Caco-2 (cell line): ENCODE results near the gene JPH2. TPM values are rescaled to one million over a fixed set of nuclear protein-coding genes. Genes with fewer than 3 reads are reported as not detected.

ENCODE experiments used
- BruUV-seq: library from RNA; stranded (reverse); fragments of 400-500 nt; replicated peaks from 2 replicates; lab custom pipeline; 2021; lab: Mats Ljungman, UMichigan
- CTCF ChIA-PET: fragments of 300-600 bp; sonication (Branson Sonifier 250); formaldehyde crosslinking; loops from one replicate; lab custom pipeline; 2022; ENCODE audit warnings: antibody characterized with exemption; lab: Charles Lee
- POLR2A ChIA-PET: fragments of 300-600 bp; sonication (Branson Sonifier 250); formaldehyde crosslinking; loops from one replicate; lab custom pipeline; 2022; ENCODE audit warnings: antibody characterized with exemption; lab: Charles Lee
- DNase-seq, 2 experiments: peaks; one replicate each; pipeline versions ENCODE4 v3.0.0 to v3.0.0-alpha.2; 2020 to 2022
- H3K27me3 ChIP-seq: replicated peaks from 2 replicates; pipeline ENCODE4 v1.6.0; 2011; ENCODE audit warnings: low read length; ENCODE audit not compliant: control insufficient read depth, insufficient read depth
- H3K36me3 ChIP-seq: 2 replicates; pipeline ENCODE4 v1.5.1; 2011; ENCODE audit warnings: low read length; ENCODE audit not compliant: control insufficient read depth, insufficient read depth
- H3K4me1 ChIP-seq: fragments of 250-450 bp; sonication (Bioruptor Pico); 2 replicates; pipeline ENCODE4 v1.5.1; 2020; ENCODE audit warnings: mild to moderate bottlenecking
- H3K4me3 ChIP-seq: 2 replicates; pipeline ENCODE4 v1.5.1; 2011; ENCODE audit warnings: low read depth, mild to moderate bottlenecking, control low read depth, low read length
- H3K9me3 ChIP-seq: fragments of 250-450 bp; sonication (Bioruptor Pico); 2 replicates; pipeline ENCODE4 v1.5.1; 2020; ENCODE audit warnings: mild to moderate bottlenecking, moderate library complexity
- H3K27ac Mint-ChIP-seq: one replicate; pipeline ENCODE4 v1.8.0; 2022; ENCODE audit warnings: mixed read lengths; ENCODE audit not compliant: unreplicated experiment
- H3K27me3 Mint-ChIP-seq: one replicate; pipeline ENCODE4 v1.8.0; 2022; ENCODE audit warnings: mixed read lengths; ENCODE audit not compliant: insufficient read depth, unreplicated experiment
- H3K36me3 Mint-ChIP-seq: one replicate; pipeline ENCODE4 v1.8.0; 2022; ENCODE audit warnings: mild to moderate bottlenecking, mixed read lengths; ENCODE audit not compliant: insufficient read depth, unreplicated experiment
- H3K4me1 Mint-ChIP-seq: one replicate; pipeline ENCODE4 v1.8.0; 2022; ENCODE audit warnings: low read depth, mixed read lengths; ENCODE audit not compliant: unreplicated experiment
- H3K4me3 Mint-ChIP-seq: one replicate; pipeline ENCODE4 v1.8.0; 2022; ENCODE audit warnings: mild to moderate bottlenecking, moderate library complexity, mixed read lengths; ENCODE audit not compliant: unreplicated experiment
- H3K9me3 Mint-ChIP-seq: one replicate; pipeline ENCODE4 v1.8.0; 2022; ENCODE audit warnings: mixed read lengths; ENCODE audit not compliant: unreplicated experiment
- CTCF ChIP-seq, 2 experiments: fragments of 200-600 bp in 1 of 2; IDR thresholded peaks; 1 replicate in 1 of 2; 2 replicates in 1 of 2; pipeline versions ENCODE4 v1.5.1 to v1.8.0; 2011 to 2022; ENCODE audit warnings: antibody characterized with exemption in 1 of 2, control low read depth in 1 of 2, inconsistent platforms in 1 of 2, low read depth in 1 of 2, low read length in 1 of 2, mild to moderate bottlenecking in 1 of 2, moderate library complexity in 1 of 2; ENCODE audit not compliant: insufficient read depth in 1 of 2, severe bottlenecking in 1 of 2, unreplicated experiment in 1 of 2
- intact Hi-C: fragments of 100-400 bp; cut with micrococcal nuclease; formaldehyde crosslinking; loops from one replicate; pipeline ENCODE4 v1.10.0; 2022; ENCODE audit not compliant: unreplicated experiment
- total RNA-seq: library from RNA; stranded (reverse); gene quantifications from 2 replicates; pipeline ENCODE4 v1.2.3, GENCODE V29; 2022

Gene JPH2
- total RNA-seq, 1 experiment from 2014 or later, result 10.5 TPM

- Histone ChIP-seq H3K36me3 (no peaks in the 10 kb centered on the region), H3K4me3 (no peak overlapping the region), H3K4me1 (peaks cover 37% of the 10 kb centered on the region), H3K27me3 (no peaks in the 10 kb centered on the region), H3K9me3 (no peaks in the 10 kb centered on the region)
- no peaks in the 10 kb centered on the region for H3K9me3 Mint-ChIP-seq
- peak in 1 of 2 experiments; percentile 29 for DNase-seq
- no peak for TF ChIP-seq CTCF (IDR thresholded peaks at IDR 0.05; ENCODE audit: insufficient read depth in 1 of 2, low read depth in 1 of 2, low read length in 1 of 2, severe bottlenecking in 1 of 2, unreplicated experiment in 1 of 2)
- intact Hi-C loops, result no loop called here
- no peaks in the 10 kb centered on the region for H3K27me3 Mint-ChIP-seq
- H3K4me1 Mint-ChIP-seq, result peaks cover 27% of the 10 kb centered on the region
- H3K36me3 Mint-ChIP-seq, result peaks cover 5% of the 10 kb centered on the region
- POLR2A ChIA-PET, result no interaction called here
- CTCF ChIA-PET, result interaction anchor here (0.8 to 1.6 kb wide), 3 partner anchors 17 to 48 kb away, joined by 3 to 9 read pairs (median 6); no protein-coding TSS in a partner anchor
- H3K4me3 Mint-ChIP-seq, result no peak overlapping the region
- no TSS peak for BruUV-seq
- no peak overlapping the region for H3K27ac Mint-ChIP-seq
These were observed 45.1 kb downstream of the JPH2 start for GRCh38 chr20:44141873-44142272.

GRCh38 chr20:44138867-44139266 lies 48.1 kb downstream of the JPH2 start:
- Mint-ChIP-seq H3K27ac (peak overlapping the region; percentile 82), H3K4me1 (peaks cover 33% of the 10 kb centered on the region), H3K4me3 (no peak overlapping the region), H3K27me3 (no peaks in the 10 kb centered on the region), H3K36me3 (peaks cover 8% of the 10 kb centered on the region), H3K9me3 (no peaks in the 10 kb centered on the region)
- peaks cover 44% of the 10 kb centered on the region for H3K4me1 ChIP-seq
- H3K36me3 ChIP-seq, result no peaks in the 10 kb centered on the region
- no peak overlapping the region for H3K4me3 ChIP-seq
- intact Hi-C loops, result no loop called here
- CTCF ChIA-PET, result no interaction called here
- BruUV-seq, result no TSS peak
- no peaks in the 10 kb centered on the region for H3K27me3 ChIP-seq
- no peak for TF ChIP-seq CTCF (IDR thresholded peaks at IDR 0.05; ENCODE audit: insufficient read depth in 1 of 2, low read depth in 1 of 2, low read length in 1 of 2, severe bottlenecking in 1 of 2, unreplicated experiment in 1 of 2)
- POLR2A ChIA-PET, result no interaction called here
- peak in 1 of 2 experiments; percentile 55 for DNase-seq
- no peaks in the 10 kb centered on the region for H3K9me3 ChIP-seq

GRCh38 chr20:44137266-44137801 lies 49.7 kb downstream of the JPH2 start:
- peak in 1 of 2 experiments; percentile 13 for TF ChIP-seq CTCF (IDR thresholded peaks at IDR 0.05; ENCODE audit: insufficient read depth in 1 of 2, low read depth in 1 of 2, low read length in 1 of 2, severe bottlenecking in 1 of 2, unreplicated experiment in 1 of 2)
- DNase-seq, result peak; percentile 92 to 98
- peaks cover 47% of the 10 kb centered on the region for H3K4me1 ChIP-seq
- Mint-ChIP-seq H3K9me3 (no peaks in the 10 kb centered on the region), H3K27me3 (no peaks in the 10 kb centered on the region), H3K4me3 (peak overlapping the region; percentile 55), H3K27ac (peak overlapping the region; percentile 82), H3K4me1 (peaks cover 39% of the 10 kb centered on the region), H3K36me3 (peaks cover 8% of the 10 kb centered on the region)
- intact Hi-C loops, result loop anchor here (1.0 to 2.0 kb wide), 4 partner anchors 14 to 53 kb away; no protein-coding TSS in a partner anchor
- ChIA-PET POLR2A (interaction anchor here (0.5 to 1.7 kb wide), 9 partner anchors 8 to 242 kb away, joined by 3 to 20 read pairs (median 5); partner anchors contain the start of genes JPH2 and OSER1), CTCF (interaction anchor here (0.6 to 3.7 kb wide), 10 partner anchors 8 to 689 kb away, joined by 3 to 52 read pairs (median 6); partner anchors contain the start of gene TTPAL)
- H3K4me3 ChIP-seq, result no peak overlapping the region
- no peaks in the 10 kb centered on the region for H3K36me3 ChIP-seq
- no peaks in the 10 kb centered on the region for H3K27me3 ChIP-seq
- H3K9me3 ChIP-seq, result no peaks in the 10 kb centered on the region
- no TSS peak for BruUV-seq
